GM19328 (cell line): ENCODE data around the gene CA5A.
"Not testable (repeated sequence)": the region's sequence is repeated elsewhere in the genome, so short reads cannot be mapped to it uniquely, and the experiment has no call there.

Experiments used
- ATAC-seq: cut with Tn5 transposase; IDR thresholded peaks from one replicate; pipeline ENCODE4 v1.9.1; 2021; ENCODE audit warnings: mild to moderate bottlenecking, moderate library complexity; ENCODE audit not compliant: unreplicated experiment

CA5A gene

GRCh38 chr16:87936375-87937230 is at the start of gene CA5A:
Gene CA5A (minus strand): TSS chr16:87936529. CDS start chr16:87936450, 79 bp downstream.
- no peak for ATAC-seq

DNA sequence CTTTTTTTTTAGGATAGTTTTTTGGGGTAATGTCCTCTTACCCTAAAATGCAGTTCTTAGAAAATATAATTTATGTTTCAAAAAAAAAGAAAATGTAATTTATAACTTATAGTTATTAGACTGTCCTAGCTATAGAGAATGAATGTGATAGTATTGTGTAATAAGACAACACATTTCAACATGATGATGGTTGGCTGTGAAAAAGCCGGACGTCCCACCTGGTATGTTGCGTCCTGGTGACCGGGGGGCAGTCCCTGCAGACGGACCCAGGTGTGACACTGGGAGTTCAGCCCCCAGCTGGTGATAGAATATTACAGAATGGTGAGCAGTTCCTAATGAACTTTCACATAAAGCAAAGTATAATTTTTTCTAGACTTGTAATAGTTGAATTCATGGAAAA is 49.2 kb upstream of the CA5A start:
- ATAC-seq, result not testable (repeated sequence)

- ATAC-seq, result no peak
Observed at GRCh38 chr16:87984632-87985267, 48.4 kb upstream of the CA5A start.

DNA sequence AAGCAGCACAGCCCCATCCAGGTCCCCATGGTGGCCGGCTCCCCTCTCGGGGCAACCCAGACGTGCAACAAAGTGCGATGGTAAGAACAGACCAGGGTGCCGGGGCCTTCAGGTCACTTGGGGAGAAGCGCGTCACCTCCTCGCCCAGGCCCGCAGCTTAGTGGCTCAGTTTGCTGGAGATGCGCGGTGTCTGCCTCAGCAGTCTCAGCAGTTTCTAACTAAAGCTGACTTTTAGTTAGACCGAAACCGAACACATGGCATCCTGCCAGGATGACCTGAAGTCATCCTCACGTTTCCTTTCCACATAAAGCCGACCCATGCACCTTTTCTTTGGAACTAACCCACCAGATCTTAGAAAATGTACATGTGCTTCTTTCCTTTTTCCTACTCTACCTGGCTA is 47.9 kb upstream of the CA5A start:
- ATAC-seq, result not testable (repeated sequence)

DNA sequence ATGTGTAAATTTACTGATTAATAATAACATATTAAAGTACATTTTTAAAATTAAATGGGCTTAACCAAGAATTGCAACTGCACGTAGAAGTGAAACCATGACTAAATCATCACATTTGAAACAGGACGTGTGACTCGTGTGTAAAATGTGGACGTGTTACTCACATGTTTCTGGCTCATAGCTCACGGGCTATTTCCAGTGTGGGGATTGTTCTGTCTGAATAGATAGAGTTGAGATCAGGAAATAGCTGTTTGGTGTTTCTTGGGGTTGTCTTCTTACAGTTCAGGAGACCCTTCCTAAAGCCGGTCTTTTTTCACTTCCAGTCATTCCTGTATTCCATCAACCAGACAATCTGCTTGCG is 47.4 kb upstream of the CA5A start:
- not testable (repeated sequence) for ATAC-seq

- ATAC-seq, result not testable (repeated sequence)
Observed at GRCh38 chr16:87983072-87983736, 46.9 kb upstream of the CA5A start.

GRCh38 chr16:87982581-87983041 is 46.3 kb upstream of the CA5A start:
- no peak for ATAC-seq

GRCh38 chr16:87981376-87981775 is 45.0 kb upstream of the CA5A start:
- ATAC-seq, result not testable (repeated sequence)

DNA sequence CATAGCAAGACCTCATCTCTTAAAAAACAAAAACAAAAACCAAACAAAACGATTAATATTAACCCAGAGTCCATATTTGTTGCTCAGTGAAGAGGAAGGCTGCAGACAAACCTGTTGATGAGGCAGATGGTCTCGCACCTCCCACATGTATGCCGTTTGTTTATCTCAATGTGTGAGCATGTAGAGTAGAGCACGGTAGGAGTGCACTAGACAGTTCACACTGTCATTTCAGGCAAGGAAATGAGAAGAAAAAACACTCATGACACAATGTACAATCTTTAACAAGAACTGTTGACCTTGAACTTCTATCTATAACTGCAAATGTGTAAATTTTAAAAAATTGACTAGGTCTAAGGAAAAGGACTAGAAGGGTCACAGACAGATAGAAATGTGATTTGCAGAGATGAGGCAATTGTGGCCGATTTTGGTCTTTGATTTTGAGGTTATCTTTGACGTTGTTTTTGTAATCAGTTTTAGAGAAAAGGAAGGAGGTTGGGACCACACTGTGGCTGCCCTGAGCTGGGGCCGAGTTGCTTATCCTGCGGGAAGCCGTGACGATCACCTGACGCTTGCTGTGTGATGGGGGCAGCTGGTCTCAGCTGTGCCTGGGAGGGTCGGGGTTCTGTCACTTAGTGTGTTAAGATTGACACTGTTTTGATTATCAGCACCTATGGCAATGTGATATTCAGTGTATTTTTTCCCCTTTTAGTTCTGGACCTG is 43.7 kb upstream of the CA5A start:
- not testable (repeated sequence) for ATAC-seq

- no peak for ATAC-seq
Observed at GRCh38 chr16:87979352-87979751, 43.0 kb upstream of the CA5A start.

DNA sequence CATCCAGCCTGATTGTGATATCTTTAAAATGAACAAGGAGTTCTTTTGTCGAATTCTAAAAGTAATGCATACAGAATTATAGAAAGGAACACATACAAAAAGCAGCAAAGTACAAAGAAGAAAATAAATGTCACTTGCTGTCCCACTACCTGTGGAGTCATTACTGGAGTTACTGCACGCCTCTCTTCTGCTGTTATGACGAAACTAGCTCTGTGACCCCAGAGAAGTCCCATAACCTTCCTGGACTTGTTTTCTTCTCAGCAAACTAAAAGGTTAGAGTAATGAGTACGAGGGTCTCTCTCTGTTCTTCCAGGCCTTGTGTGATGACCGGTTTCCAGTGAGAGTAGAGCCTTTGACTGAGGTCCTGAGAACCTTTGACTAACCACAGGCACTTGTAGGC is 41.8 kb upstream of the CA5A start:
- ATAC-seq, result no peak

DNA sequence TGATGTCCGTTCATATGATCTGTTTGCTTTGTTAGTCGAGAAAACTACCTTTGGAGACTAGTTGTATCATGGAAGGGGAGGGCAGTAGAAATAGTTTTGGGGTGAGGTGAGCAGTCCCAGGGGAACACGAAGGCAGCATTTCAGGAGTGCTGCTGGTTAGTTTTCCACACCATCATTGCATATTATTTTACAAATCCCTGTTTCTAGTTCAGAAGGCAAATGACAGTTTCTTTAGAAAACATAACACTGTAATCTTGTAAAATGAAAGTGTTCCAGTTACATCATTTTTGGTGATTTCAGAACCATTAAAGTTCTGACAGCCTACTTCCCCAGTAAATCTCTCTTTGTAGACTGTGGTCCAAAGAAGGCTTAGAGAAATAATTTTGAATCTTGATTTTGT is 40.3 kb upstream of the CA5A start:
- no peak for ATAC-seq

DNA sequence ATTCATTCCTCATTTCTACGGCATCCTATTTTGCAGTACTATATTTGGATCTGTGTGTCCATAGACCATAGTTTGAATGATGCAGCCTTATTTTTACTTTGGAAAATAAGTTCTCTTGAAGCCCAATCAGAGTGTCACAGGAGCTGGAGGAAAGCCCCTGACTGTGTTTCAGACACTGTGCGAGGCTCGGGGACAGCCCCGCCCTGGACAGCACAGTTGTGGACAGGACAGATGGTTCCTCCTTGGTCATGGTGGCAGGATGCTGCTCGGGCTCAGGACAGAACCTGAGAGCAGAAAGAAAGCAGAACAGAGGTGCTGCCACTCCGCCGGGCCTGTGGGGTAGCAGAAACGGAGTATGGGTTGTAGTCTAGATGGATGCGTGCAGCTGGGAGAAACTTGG is 37.8 kb upstream of the CA5A start:
- ATAC-seq, result no peak

DNA sequence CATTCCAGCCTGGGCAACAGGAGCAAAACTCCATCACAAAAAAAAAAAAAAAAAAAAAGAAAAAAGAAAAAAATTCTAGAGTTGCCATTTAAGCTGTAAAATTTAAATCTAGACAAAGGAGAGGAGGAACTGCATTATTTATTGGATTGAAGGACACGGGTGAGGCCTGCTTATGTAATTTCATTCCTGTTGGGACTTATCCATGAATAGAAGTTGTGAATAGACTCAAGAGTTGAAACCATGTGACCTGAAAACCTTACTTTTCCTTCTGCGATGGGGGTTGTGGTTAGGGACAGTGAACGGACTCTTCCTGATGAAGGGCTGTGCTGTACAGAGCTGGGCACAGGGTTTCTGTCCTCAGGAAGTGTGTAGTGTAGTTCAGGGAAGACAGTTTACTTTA is 37.4 kb upstream of the CA5A start:
- ATAC-seq, result no peak

DNA sequence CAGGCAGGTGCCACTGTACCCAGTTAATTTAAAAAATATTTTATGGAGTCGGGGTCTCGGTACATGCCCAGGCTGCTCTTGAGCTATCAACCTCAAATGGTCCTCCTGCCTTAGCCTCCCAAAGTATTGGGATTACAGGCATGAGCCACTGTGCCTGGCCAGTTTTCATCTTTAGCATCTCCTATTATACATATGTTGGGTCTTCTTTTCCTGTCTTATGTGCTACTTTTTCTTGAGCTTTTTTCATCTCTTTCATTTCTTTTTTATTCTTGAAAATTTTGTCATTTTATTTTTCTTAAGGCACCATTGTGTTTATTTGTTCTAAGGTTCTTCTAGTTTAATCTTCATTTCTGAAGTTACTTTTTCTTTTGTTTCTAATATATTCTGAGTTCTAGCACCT is 35.6 kb upstream of the CA5A start:
- ATAC-seq, result no peak

DNA sequence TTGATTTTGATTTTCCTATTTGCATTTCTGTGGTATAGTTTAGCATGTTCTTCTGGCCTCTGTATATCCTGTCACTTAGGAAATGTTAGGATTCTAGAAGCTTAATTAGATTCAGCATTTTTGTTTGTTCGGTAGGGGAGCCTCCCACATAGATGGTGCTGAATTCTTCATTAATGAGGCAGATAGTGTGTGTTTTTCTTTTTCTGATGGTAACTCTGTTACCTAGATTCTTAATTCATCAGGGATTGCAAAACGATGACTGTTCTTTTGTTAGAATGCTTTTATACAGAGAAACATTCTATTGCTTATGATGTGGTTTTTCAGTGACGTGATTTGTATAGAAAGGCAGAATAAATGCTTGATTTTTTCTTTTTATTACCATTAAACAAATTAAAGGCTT is 33.9 kb upstream of the CA5A start:
- ATAC-seq, result no peak

DNA sequence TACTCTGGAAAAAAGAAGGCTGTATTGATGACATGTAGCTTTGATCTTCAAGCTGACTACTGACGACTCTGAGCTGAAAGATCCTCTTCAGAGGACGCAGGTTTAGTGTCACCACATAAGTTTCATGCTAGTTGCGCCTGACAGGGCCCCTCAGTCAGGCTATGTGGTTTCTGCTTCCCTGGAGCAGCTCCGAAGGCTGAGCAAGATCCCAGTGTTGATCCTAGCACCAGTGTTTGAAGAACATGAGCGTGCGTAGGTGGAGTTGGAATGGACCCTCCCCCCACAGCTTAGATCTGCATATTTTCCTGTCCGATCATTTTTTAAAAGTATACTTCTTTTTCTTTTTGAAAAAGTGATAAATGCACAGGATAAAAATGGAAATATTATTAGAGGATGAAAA is 32.2 kb upstream of the CA5A start:
- no peak for ATAC-seq

DNA sequence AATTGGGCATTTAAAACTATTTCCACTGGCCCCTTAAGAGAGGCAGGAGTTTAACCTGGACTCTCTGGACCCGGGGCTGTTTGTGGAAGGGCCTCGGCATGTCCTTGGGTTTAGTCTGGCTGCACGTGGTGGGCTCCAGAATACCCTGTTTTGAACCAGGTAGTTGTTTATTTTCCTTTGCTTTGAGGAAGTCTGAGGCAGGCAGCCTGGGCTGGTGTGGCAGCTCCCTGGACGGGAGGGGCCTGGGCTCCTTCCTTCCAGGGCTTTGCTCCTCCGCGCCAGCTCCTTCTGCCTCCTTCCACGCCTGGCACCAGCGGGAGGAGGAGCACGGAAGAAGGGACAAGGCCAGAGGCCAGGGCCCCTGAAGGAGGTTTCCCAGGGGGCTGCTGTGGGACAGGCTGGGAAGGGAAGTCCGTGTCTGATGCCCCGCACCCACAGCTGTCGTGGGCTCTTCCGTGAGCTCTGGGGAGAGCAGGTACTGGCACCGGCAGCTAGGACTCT is 30.4 kb upstream of the CA5A start:
- no peak for ATAC-seq

GRCh38 chr16:87966064-87966645 is 29.8 kb upstream of the CA5A start:
- ATAC-seq, result no peak

GRCh38 chr16:87965417-87965816 is 29.1 kb upstream of the CA5A start:
- ATAC-seq, result no peak
